Naive thymus-derived CD4-positive, alpha-beta T cell (primary cell): ENCODE results near the gene HOXC11. TPM values are rescaled to one million over a fixed set of nuclear protein-coding genes. Genes with fewer than 3 reads are reported as not detected.
A peak's percentile ranks its signal among the peaks of the same experiment; 100 is the strongest.

Experiments used
- ATAC-seq: fragments of 150-1000 bp; cut with Tn5 transposase; 2 replicates; pipeline ENCODE4 v1.10.0; 2021; ENCODE audit warnings: mild to moderate bottlenecking, moderate library complexity
- CTCF ChIA-PET: fragments of 350-600 bp; sonication (Branson Sonifier 250); formaldehyde crosslinking; loops from one replicate; lab custom pipeline; 2021; ENCODE audit warnings: antibody characterized with exemption; lab: Charles Lee
- POLR2A ChIA-PET: fragments of 350-600 bp; sonication (Branson Sonifier 250); formaldehyde crosslinking; loops from one replicate; lab custom pipeline; 2021; ENCODE audit warnings: antibody characterized with exemption, inconsistent platforms; lab: Charles Lee
- DNase-seq, 9 donors: peaks; one replicate each; pipeline versions ENCODE4 v3.0.0 to v3.0.0-alpha.2; 2020 to 2022; ENCODE audit warnings: mixed read lengths in 1 of 9
- H3K27ac ChIP-seq: one replicate; pipeline ENCODE4 v1.7.0; 2013; ENCODE audit warnings: mild to moderate bottlenecking, low read depth, low read length, moderate library complexity
- H3K27me3 ChIP-seq, 2 donors: one replicate each; pipeline ENCODE4 v1.7.0; 2013; ENCODE audit warnings: low read length in 2 of 2, mild to moderate bottlenecking in 2 of 2, moderate library complexity in 2 of 2; ENCODE audit not compliant: control insufficient read depth in 2 of 2, insufficient read depth in 2 of 2
- H3K36me3 ChIP-seq, 3 experiments: 1 replicate in 2 of 3; 2 replicates in 1 of 3; pipeline ENCODE4 v1.7.0; 2013; ENCODE audit warnings: low read length in 3 of 3, mild to moderate bottlenecking in 3 of 3, moderate library complexity in 1 of 3; ENCODE audit not compliant: insufficient read depth in 3 of 3, control insufficient read depth in 2 of 3
- H3K4me1 ChIP-seq, 2 donors: one replicate each; pipeline ENCODE4 v1.7.0; 2013; ENCODE audit warnings: low read length in 2 of 2, mild to moderate bottlenecking in 2 of 2, moderate library complexity in 1 of 2; ENCODE audit not compliant: control insufficient read depth in 2 of 2, insufficient read depth in 2 of 2
- H3K4me3 ChIP-seq: 2 replicates; pipeline ENCODE4 v1.7.0; 2013; ENCODE audit warnings: mild to moderate bottlenecking, low read length
- H3K9me3 ChIP-seq, 3 experiments: 1 replicate in 2 of 3; 2 replicates in 1 of 3; pipeline ENCODE4 v1.7.0; 2013; ENCODE audit warnings: low read length in 3 of 3; ENCODE audit not compliant: control insufficient read depth in 2 of 3
- H3K27ac Mint-ChIP-seq, 9 donors: one replicate each; pipeline ENCODE4 v1.8.0; 2020 to 2022; ENCODE audit warnings: mixed read lengths in 9 of 9, mild to moderate bottlenecking in 8 of 9, moderate library complexity in 5 of 9, inconsistent platforms in 2 of 9
- H3K27me3 Mint-ChIP-seq, 5 donors: one replicate each; pipeline ENCODE4 v1.8.0; 2021 to 2022; ENCODE audit warnings: mixed read lengths in 5 of 5, mild to moderate bottlenecking in 1 of 5
- H3K36me3 Mint-ChIP-seq, 5 donors: one replicate each; pipeline ENCODE4 v1.8.0; 2020 to 2022; ENCODE audit warnings: mixed read lengths in 5 of 5, mild to moderate bottlenecking in 3 of 5, inconsistent platforms in 1 of 5
- H3K4me1 Mint-ChIP-seq, 7 donors: one replicate each; pipeline ENCODE4 v1.8.0; 2020 to 2022; ENCODE audit warnings: mixed read lengths in 7 of 7, mild to moderate bottlenecking in 3 of 7, inconsistent platforms in 1 of 7
- H3K4me3 Mint-ChIP-seq, 10 donors: one replicate each; pipeline ENCODE4 v1.8.0; 2020 to 2022; ENCODE audit warnings: mild to moderate bottlenecking in 10 of 10, mixed read lengths in 10 of 10, moderate library complexity in 6 of 10, inconsistent platforms in 2 of 10
- H3K9me3 Mint-ChIP-seq, 11 donors: one replicate each; pipeline ENCODE4 v1.8.0; 2020 to 2022; ENCODE audit warnings: mixed read lengths in 11 of 11, mild to moderate bottlenecking in 4 of 11, inconsistent platforms in 1 of 11, moderate library complexity in 1 of 11
- intact Hi-C, 2 donors: fragments of 100-400 bp; cut with micrococcal nuclease; formaldehyde crosslinking; loops; one replicate each; pipeline ENCODE4 v1.15.1; 2023
- polyA plus RNA-seq, 2 donors: library from polyadenylated mRNA; unstranded; fragments of 300-500 nt; fragmentation: Illumina TruSeq; gene quantifications; one replicate each; pipeline ENCODE4 v1.2.3, GENCODE V29; 2021
- total RNA-seq, 6 experiments: library from RNA in 5 of 6; stranded (reverse) in 5 of 6; gene quantifications; 1 replicate in 5 of 6; 2 replicates in 1 of 6; pipeline ENCODE4 v1.2.3 and lab custom pipeline; 2021 to 2026

Gene HOXC11
- total RNA-seq (not detected), polyA plus RNA-seq (not detected), total RNA-seq (lab: John Stamatoyannopoulos, UW) (not detected)

DNA sequence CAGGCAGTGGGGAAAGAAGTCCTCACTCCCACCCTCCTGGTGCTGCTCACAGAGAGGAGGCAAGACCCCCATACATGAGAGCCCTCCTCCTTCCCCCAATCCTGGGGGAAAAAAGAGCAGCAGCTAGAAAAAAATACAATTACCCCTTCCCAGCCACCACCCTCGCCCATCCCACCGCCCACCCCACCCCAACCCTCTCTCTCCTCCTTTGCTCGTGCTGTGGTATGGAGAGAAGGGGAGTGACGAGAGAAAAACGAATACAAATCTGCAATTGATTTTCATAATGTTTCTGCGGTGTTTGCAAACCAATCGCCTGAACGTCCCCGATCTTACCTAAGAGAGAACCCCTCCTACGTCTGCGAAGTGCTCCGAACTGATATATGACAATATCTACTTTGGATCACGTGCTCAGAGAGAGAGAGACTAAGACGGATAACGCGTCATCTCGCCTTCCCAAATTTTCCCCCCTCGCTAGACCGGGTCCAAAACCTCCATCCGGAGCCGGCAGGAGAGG lies at the start of gene HOXC11:
TSS of gene HOXC11 (plus strand) at position 405 of the 514 bp plus-strand sequence. CDS start 116 bp downstream, outside the sequence.
- Mint-ChIP-seq H3K9me3 (peaks cover 0 to 35% (median 13%) of the 10 kb centered on the region in 11 donors), H3K4me1 (peaks cover 0 to 31% (median 24%) of the 10 kb centered on the region in 7 donors), H3K27me3 (peaks cover 84 to 94% (median 89%) of the 10 kb centered on the region in 5 donors), H3K4me3 (peak within 1 kb of the TSS; percentile 69 to 85 (median 75)), H3K27ac (peak within 1 kb of the TSS in 7 of 9 donors; percentile 6 to 85 (median 78)), H3K36me3 (peaks cover 0 to 10% (median 0%) of the 10 kb centered on the region in 5 donors)
- ChIA-PET POLR2A (no interaction called here), CTCF (interaction anchor here (0.8 kb wide), 1 partner anchor 17 kb away, joined by 3 read pairs; no protein-coding TSS in a partner anchor)
- no peak within 1 kb of the TSS for H3K27ac ChIP-seq
- ATAC-seq (no peak), DNase-seq (no peak)
- no peak within 1 kb of the TSS for H3K4me3 ChIP-seq
- intact Hi-C loops, result no loop called here
- H3K9me3 ChIP-seq, result no peaks in the 10 kb centered on the region
- no peaks in the 10 kb centered on the region for H3K36me3 ChIP-seq
- peaks cover 10 to 22% of the 10 kb centered on the region in 2 donors for H3K4me1 ChIP-seq
- H3K27me3 ChIP-seq, result peaks cover 52 to 83% of the 10 kb centered on the region in 2 donors

DNA sequence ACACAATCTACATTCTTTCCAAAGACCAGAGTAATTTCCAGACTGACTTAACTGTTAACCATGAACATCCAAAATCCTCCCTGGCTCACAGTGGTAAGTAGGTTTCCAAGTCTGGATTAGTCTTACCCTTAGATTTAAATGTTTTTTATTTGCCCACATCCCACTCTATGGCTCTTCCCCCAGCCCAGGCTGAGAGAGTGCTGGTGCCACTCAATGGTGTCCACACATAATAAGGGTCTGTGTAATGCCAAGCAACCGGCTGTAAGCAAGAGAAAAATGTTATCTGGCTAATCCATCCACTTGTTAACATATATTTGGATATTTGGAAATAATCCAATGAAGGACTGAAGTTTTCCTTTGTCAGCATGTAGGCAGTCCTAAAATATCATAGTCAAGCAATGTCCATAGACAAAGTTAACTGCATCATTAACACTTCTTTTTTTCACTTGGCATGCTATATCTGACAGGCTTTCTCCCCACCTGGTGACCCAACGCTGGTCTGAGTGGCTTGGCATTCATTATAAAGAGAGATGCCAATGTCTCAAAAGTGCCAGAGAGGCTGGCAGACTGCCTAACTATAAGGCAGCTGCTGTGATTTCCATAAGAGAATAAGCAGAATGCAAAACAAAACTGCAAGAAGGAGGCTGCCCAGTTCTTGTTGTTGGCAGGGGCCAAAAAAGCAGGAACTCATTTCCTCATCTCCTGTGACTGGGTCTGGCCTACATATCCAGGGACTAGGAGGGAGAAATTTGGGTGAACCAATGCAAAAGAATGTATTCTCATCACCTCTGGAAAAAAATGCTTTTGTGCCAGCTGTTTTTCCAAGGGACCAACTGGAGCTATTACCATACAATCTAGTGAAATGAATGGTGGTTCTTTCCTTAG lies 48.2 kb upstream of the HOXC11 start:
- peaks cover 0 to 7% (median 1%) of the 10 kb centered on the region in 7 donors for H3K4me1 Mint-ChIP-seq
- peaks cover 0 to 17% (median 5%) of the 10 kb centered on the region in 11 donors for H3K9me3 Mint-ChIP-seq
- Histone ChIP-seq H3K9me3 (no peaks in the 10 kb centered on the region), H3K4me1 (no peaks in the 10 kb centered on the region), H3K4me3 (no peak overlapping the region), H3K27me3 (peaks cover 19 to 31% of the 10 kb centered on the region in 2 donors), H3K36me3 (no peaks in the 10 kb centered on the region), H3K27ac (no peak overlapping the region)
- ATAC-seq, result no peak
- H3K27ac Mint-ChIP-seq, result no peak overlapping the region
- H3K4me3 Mint-ChIP-seq, result no peak overlapping the region
- CTCF ChIA-PET, result interaction anchor here (0.6 kb wide), 1 partner anchor 276 kb away, joined by 4 read pairs; no protein-coding TSS in a partner anchor
- peaks cover 85 to 93% (median 90%) of the 10 kb centered on the region in 5 donors for H3K27me3 Mint-ChIP-seq
- peaks cover 0 to 7% (median 0%) of the 10 kb centered on the region in 5 donors for H3K36me3 Mint-ChIP-seq
- intact Hi-C loops, result loop anchor here in 1 of 2 donors (5.0 kb wide), 1 partner anchor 38 kb away; no protein-coding TSS in a partner anchor
- no peak for DNase-seq
- POLR2A ChIA-PET, result no interaction called here

DNA sequence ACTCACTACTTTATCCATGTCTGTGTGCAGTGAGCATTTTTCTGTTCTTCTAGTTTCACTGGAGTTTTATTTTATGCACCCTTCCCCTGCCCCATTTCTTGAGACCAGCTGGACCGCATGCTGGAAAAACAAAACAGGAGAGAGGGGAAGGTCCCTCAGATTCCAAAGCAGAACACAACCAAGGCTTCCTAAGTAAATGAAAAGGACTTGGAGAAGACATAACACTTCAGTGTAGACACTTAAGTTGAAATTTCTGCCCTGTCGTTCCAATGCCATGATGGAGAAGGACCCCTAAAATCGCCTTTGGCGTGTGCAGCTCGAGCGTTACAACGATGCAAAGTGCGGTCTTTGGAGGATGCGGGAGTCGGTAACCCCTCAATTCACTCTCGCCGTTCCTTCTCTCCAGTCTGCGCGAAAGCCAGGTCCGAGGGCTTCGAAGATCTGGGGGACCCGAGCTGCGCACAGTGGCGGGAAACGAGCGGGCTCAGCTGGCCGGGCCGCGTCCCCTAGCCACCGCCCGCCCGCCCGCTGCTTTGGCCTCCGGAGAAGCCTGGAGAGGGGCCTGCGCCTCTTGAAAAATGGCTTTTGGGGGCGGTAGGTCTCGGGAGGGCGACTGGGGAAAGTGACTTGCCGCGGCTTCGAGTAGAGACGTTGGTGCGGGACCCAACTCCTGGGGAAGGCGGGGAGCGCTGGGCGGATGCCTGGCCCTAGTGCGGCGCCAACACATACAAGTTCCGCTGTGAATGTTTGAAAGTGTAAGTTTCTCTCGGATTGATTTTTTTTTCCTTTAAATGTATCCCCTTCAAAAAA lies 45.5 kb upstream of the HOXC11 start:
- peaks cover 87 to 98% (median 93%) of the 10 kb centered on the region in 5 donors for H3K27me3 Mint-ChIP-seq
- H3K4me1 ChIP-seq, result no peaks in the 10 kb centered on the region
- H3K9me3 ChIP-seq, result no peaks in the 10 kb centered on the region
- ChIA-PET POLR2A (no interaction called here), CTCF (no interaction called here)
- no peak overlapping the region for H3K27ac Mint-ChIP-seq
- H3K36me3 Mint-ChIP-seq, result peaks cover 0 to 7% (median 0%) of the 10 kb centered on the region in 5 donors
- DNase-seq, result no peak
- H3K4me3 Mint-ChIP-seq, result peak overlapping the region in 2 of 10 donors; percentile 6 to 30
- intact Hi-C loops, result loop anchor here in 1 of 2 donors (5.0 kb wide), 1 partner anchor 35 kb away; no protein-coding TSS in a partner anchor
- H3K27me3 ChIP-seq, result peaks cover 19 to 27% of the 10 kb centered on the region in 2 donors
- no peak overlapping the region for H3K27ac ChIP-seq
- H3K4me3 ChIP-seq, result no peak overlapping the region
- peaks cover 0 to 30% (median 5%) of the 10 kb centered on the region in 11 donors for H3K9me3 Mint-ChIP-seq
- peaks cover 0 to 7% (median 3%) of the 10 kb centered on the region in 7 donors for H3K4me1 Mint-ChIP-seq
- no peaks in the 10 kb centered on the region for H3K36me3 ChIP-seq
- no peak for ATAC-seq

DNA sequence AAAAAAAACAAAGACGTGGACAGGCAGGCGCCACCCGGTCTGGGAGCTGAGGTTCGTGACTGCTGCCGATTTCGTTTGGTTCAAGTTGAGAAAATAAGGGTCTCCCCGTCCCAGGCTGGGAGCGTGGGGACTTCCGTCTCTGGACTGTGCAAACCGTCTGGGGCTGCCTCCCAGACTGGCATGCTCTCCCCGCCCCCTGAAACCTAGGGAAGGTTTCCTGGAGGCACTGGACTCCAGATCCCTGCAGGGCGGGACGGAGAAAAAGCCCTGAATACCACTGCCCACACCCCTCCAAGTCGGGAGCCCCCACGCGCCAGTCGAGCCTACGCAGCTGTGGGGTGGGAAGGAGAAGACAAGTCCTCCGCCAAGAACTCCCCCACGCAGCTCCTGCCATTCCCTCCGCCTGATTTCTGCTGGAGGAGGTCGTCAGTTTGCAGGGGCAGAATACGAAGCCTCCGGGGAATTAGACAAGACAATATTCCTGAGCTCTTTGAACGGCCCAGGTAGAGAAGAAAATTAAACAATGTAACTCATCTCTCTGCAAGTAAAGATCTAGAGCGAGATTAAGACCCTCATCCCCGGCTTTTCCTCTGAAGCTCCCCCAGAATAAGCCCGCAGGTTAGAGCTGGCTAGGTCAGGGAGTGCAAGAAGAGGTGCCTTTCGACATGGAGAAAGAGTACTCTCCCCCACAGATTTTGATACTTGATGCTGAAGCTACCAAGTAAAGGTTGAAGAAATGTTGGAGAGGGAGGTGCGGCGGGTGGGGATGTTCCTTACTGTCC lies 44.7 kb upstream of the HOXC11 start:
- Mint-ChIP-seq H3K27ac (peak overlapping the region in 1 of 9 donors; percentile 46), H3K36me3 (peaks cover 0 to 7% (median 0%) of the 10 kb centered on the region in 5 donors), H3K4me3 (peak overlapping the region in 3 of 10 donors; percentile 6 to 18 (median 16)), H3K27me3 (peaks cover 91 to 99% (median 93%) of the 10 kb centered on the region in 5 donors), H3K9me3 (peaks cover 0 to 30% (median 5%) of the 10 kb centered on the region in 11 donors), H3K4me1 (peaks cover 0 to 7% (median 3%) of the 10 kb centered on the region in 7 donors)
- Histone ChIP-seq H3K9me3 (no peaks in the 10 kb centered on the region), H3K27ac (no peak overlapping the region), H3K27me3 (peaks cover 19 to 31% of the 10 kb centered on the region in 2 donors), H3K4me1 (no peaks in the 10 kb centered on the region), H3K4me3 (no peak overlapping the region), H3K36me3 (no peaks in the 10 kb centered on the region)
- intact Hi-C loops, result loop anchor here in 1 of 2 donors (5.0 kb wide), 1 partner anchor 34 kb away; no protein-coding TSS in a partner anchor
- CTCF ChIA-PET, result no interaction called here
- DNase-seq, result no peak
- ATAC-seq, result no peak
- POLR2A ChIA-PET, result no interaction called here

DNA sequence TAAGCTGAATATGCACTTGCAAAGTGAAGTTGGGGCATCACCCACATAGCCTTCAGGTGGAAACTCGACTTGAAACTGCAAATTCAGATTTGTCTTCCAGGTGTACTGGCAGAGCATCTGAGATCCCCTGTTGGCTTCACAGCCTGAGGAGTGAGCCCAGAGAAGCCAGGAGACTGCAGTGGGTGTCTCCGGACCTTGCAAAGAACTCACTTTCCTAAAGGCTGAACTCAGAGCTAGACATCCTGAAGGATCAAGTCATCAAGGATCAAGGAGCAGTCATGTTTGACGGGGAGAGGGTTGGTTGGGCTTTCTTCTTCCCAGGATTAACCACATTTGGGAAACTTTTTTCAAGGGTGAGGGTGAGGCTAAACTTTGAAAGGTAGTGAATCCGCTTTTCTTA lies 43.4 kb upstream of the HOXC11 start:
- ChIA-PET CTCF (no interaction called here), POLR2A (interaction anchor here (0.7 kb wide), 1 partner anchor 1336 kb away, joined by 3 read pairs; no protein-coding TSS in a partner anchor)
- Histone ChIP-seq H3K27ac (no peak overlapping the region), H3K27me3 (peaks cover 18 to 31% of the 10 kb centered on the region in 2 donors), H3K4me1 (no peaks in the 10 kb centered on the region), H3K4me3 (no peak overlapping the region), H3K36me3 (no peaks in the 10 kb centered on the region), H3K9me3 (no peaks in the 10 kb centered on the region)
- no peak for ATAC-seq
- DNase-seq, result no peak
- Mint-ChIP-seq H3K27ac (no peak overlapping the region), H3K4me3 (no peak overlapping the region), H3K4me1 (peaks cover 0 to 7% (median 3%) of the 10 kb centered on the region in 7 donors), H3K9me3 (peaks cover 0 to 30% (median 5%) of the 10 kb centered on the region in 11 donors), H3K36me3 (peaks cover 0 to 3% (median 0%) of the 10 kb centered on the region in 5 donors), H3K27me3 (peaks cover 91 to 100% (median 93%) of the 10 kb centered on the region in 5 donors)
- intact Hi-C loops, result loop anchor here in 1 of 2 donors (5.0 kb wide), 1 partner anchor 33 kb away; no protein-coding TSS in a partner anchor
